ACHN (cell line): ENCODE results near the gene BANP.
A peak's percentile ranks its signal among the peaks of the same experiment; 100 is the strongest.
"Not testable (repeated sequence)": the region's sequence is repeated elsewhere in the genome, so short reads cannot be mapped to it uniquely, and the experiment has no call there.

Source experiments
- DNase-seq: peaks from one replicate; pipeline ENCODE4 v3.0.0-alpha.2; 2015
- in situ Hi-C: cut with HindIII; loops from 2 replicates; pipeline ENCODE4 v1.10.0; 2017; ENCODE audit warnings: low sequenced_read_pairs, low pct_ligation_motif_present, low pct_unique_long_range_greater_than_20kb

The BANP gene

GRCh38 chr16:88094900-88095299, 143.7 kb downstream of the BANP start:
- DNase-seq, in situ Hi-C loops: not testable (repeated sequence)

GRCh38 chr16:88096659-88097058, 145.4 kb downstream of the BANP start:
- in situ Hi-C loops, DNase-seq: not testable (repeated sequence)

GRCh38 chr16:88098731-88099562, 147.7 kb downstream of the BANP start:
- in situ Hi-C loops, result not testable (repeated sequence)

GRCh38 chr16:88099563-88099890, 148.3 kb downstream of the BANP start:
- no peak for DNase-seq
- in situ Hi-C loops, result no loop called here

More at GRCh38 chr16:88098731-88099562, 147.7 kb downstream of the BANP start:
- peak; percentile 21 for DNase-seq

DNA sequence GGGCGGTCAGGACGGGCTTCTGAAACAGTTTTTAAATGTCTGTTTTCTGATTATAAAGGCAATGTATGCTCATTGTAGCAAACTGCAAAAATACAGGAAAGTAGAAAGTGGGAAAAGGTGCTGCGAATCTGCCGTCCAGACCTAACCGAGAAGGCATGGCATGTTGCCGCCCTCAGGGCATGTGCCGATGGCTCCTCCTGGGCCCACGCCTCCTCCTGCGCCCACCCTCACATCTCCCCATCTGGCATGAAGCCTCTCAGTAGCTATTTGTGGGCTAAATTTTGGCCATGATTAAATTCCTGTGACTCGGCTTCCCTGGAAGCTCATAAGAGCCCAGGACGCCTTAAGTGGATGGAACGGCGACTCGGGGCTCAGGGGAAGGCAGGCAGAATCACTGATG, 148.7 kb downstream of the BANP start:
- DNase-seq, in situ Hi-C loops: not testable (repeated sequence)

DNA sequence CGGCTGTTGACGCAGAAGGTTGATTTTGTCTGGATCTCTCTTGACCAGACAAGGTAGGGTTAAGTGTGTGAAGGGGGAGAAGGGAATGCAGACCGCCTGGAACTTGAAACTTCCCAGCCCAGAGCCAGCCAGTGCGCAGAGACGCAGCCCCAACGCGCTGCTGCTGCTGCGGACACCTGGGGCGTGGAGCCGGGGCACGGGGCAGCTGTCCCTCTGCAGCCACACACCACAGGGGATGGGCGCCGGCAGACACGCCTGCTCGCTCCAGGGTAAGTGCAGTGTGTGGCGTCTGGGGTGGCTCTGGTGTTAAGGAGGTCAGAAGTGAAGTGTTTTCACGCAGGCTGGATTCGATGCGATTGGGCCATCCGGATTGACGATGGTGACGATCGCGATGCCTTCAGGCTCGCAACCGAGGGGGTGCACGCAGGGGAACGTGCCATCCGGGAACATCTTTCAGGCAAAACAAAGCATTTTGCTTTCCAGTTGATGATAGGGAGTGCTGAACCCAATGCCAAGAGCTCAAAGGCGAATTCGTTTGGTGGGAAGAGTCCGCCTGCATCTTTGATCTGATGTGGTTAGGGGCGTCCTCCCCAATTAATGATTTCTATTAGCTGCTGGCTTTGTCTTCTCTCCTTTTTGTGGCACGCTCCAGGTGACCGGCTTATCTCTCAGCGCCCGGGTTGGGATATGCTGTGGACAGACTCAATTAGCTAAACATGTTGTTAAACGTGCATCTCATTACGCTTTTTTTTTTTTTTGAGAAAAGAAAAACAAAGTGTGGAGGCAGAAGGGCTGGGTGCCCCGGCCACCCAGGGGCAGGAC, 149.8 kb downstream of the BANP start:
- DNase-seq, in situ Hi-C loops: not testable (repeated sequence)

DNA sequence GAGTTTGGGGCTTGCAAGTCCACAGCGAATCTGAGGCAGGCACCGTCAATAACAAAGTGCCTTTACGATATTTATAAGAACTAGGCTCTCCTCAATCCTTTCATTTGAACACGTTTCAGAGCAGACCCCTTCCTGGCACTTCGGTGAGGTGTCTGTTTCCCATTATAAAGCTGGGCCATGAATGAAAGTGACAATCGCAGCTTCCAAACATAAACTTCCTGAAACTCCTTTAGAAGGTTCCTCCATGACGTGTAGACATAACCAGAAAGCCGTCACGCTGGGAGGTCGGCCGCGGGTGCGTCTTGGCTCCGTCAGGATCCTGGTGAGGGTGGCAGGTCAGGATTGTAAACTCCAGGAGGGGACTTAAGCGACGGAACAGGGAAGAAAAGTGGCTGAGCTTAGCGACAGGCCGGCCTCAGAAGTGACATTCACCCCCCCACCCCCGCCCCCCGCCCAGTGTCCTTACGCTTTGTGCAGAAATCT, 150.4 kb downstream of the BANP start:
- in situ Hi-C loops, result not testable (repeated sequence)

GRCh38 chr16:88102597-88102996, 151.4 kb downstream of the BANP start:
- in situ Hi-C loops, result no loop called here
- no peak for DNase-seq

More for the DNA sequence above, 150.4 kb downstream of the BANP start:
- DNase-seq, result not testable (repeated sequence)

- DNase-seq, result no peak
- in situ Hi-C loops, result no loop called here
These were observed 151.8 kb downstream of the BANP start for GRCh38 chr16:88103011-88103410.

- DNase-seq, result no peak
- in situ Hi-C loops, result no loop called here
These were observed 152.5 kb downstream of the BANP start for GRCh38 chr16:88103581-88104188.

DNA sequence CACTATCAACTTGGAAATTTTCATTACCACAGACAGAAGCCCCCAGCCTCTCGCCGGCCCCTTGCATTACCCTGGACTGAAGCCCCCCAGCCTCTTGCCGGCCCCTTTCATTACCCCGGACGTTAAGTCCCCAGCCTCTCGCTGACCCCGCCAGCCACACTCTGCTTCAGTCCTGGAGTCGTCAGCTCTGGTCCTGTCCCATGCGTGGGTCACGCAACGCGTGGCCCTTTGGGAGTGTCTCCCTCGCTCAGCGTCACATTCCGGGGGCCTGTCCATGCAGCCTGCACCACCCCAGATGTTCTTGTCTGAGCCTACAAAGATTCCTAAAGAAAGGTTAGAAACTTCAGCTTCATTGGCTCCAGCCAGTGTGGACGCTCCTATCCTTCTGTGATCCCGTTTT, 153.1 kb downstream of the BANP start:
- in situ Hi-C loops, DNase-seq: not testable (repeated sequence)

DNA sequence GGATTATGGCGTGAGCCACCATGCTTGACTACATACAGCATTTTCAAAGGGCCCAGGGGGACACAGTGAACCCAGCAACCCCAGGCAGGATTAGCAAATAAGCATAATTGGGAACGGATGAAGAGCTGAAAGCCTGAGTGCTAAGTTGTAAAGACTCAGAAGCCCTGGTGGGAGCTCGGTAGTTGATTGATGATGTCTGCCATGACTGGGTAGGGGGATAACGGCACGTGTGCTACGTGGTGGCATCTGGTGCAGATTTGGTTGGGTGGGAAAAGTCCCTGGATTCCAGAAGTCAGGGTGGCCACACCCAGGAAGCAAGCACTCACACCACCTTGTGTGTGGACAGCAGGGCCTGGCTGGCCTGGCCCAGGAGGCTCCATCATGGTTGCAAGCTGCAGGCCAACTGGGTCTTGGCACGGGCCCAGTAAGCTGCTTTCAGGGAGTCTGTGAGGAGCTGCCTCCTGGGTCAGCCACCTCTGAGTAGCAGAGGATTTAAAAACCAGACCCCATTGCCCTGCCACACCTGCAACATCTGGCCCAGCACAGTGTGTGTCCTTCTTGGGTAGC, 154.4 kb downstream of the BANP start:
- in situ Hi-C loops, DNase-seq: not testable (repeated sequence)

- DNase-seq, in situ Hi-C loops: not testable (repeated sequence)
These were observed 155.3 kb downstream of the BANP start for GRCh38 chr16:88106566-88106965.

DNA sequence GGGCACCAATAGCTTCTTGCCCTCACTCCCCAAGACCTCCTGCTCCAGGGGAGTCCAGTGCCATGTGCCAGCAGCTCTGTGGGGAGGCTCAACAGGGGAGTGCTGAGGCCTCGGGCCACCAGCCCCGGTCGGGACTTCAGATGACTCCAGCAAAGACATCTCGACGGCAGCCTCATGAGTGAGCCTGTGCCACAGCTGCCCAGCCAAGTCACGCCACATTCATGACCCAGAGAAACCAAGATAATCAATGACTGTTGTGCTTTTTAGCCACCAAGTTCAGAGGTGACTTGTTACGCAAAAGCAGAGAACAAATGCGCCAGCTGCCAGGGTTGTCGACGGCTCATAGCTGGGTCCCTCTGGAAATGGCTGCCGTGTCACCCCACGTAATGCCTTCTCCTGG, 157.5 kb downstream of the BANP start:
- in situ Hi-C loops, result no loop called here

DNA sequence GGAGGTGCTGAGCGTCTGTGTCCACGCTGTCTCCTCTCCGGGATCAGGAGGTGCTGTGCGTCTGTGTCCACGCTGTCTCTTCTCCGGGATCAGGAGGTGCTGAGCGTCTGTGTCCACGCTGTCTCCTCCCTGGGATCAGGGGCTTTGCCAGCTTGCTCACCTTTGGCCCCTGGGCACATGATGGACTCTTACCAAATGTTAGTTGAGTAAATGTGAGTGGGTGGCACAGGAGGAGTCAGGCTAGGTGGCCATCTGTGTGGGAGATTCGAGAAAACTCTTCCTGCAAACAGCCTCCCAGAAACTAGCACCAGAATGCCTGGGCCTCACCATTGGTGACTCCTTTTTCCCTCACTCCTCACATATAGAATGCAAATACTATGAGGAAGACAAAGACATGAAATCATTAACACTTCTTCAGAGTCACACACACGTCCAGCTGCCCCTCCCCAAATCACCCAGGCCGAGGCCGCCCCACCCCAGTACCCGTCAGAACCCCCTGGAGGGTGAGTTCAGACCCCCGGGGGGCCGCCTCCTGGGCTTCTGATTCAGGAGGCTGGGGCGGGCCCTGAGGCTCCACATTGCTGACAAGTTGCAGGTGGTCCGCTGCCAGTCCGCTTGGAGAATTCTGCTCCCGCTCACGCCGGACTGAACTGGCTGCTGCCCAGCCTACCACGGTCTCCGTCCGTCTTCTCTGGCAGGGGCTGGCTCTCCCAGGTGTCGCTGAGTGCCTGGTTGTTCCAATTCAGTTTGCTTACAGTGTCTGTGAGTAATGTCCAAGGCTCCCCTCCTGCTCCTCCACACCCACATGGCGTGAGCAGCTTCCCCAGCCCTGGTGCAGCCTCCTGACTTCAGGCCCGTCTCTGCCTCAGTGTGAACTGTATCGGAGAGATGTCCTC, 158.7 kb downstream of the BANP start:
- DNase-seq, in situ Hi-C loops: not testable (repeated sequence)

More for the DNA sequence above, 157.5 kb downstream of the BANP start:
- no peak for DNase-seq

DNA sequence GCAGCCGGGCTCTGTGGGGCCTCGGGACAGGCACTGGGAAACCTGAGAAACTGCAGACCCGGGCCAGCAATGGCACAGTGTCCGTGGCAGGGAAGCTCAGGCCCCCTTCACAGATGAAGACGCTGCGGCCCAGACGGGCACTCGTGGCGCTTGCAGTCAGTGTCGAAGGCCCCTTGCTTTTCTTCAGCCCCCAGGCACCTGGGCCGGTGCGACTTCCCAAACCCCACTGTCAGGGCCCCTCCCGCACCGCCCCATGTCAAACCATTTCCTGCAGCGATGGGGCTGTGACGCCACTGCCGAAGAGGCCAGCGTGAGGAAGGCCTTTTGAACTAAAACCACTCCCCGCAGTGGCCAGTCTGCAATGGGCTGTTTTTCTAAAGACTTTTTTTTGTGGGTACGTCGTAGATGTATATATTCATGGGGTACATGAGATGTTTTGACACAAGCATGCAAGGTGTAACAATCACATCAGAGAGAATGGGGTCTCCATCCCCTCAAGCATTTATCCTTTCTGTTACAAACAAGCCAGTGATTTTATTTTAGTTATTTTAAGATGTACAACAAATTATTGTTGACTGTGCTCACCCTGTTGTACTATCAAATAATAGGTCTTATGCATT, 159.8 kb downstream of the BANP start:
- in situ Hi-C loops, DNase-seq: not testable (repeated sequence)

DNA sequence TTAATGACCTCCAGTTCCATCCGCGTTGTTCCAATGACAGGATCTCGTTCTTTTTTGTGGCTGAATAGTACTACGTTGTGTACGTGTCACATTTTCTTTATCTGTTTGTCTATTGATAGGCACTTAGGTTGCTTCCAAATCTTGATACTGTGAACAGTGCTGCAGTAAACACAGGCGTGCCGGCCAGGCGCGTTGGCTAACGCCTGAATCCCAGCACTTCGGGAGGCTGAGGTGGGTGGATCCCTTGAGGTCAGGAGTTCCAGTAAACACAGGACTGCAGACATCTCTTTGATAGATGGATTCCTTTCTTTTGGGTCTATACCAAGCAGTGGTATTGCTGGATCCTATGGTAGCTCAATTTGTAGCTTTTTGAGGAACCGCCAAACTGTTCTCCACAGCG, 160.7 kb downstream of the BANP start:
- in situ Hi-C loops, DNase-seq: not testable (repeated sequence)
